T-helper 17 cell (primary cell): ENCODE results near the gene POU2AF2. TPM values are rescaled to one million over a fixed set of nuclear protein-coding genes. Genes with fewer than 3 reads are reported as not detected.
A peak's percentile ranks its signal among the peaks of the same experiment; 100 is the strongest.
"Not testable (repeated sequence)": the region's sequence is repeated elsewhere in the genome, so short reads cannot be mapped to it uniquely, and the experiment has no call there.

Experiments used
- ATAC-seq: fragments of 150-1000 bp; cut with Tn5 transposase; 2 replicates; pipeline ENCODE4 v1.10.0; 2021; ENCODE audit warnings: mild to moderate bottlenecking, moderate library complexity
- DNase-seq, 3 donors: peaks; one replicate each; pipeline versions ENCODE4 v3.0.0 to v3.0.0-alpha.2; 2020 to 2021
- H3K9me3 ChIP-seq: one replicate; pipeline ENCODE4 v1.7.0; 2013; ENCODE audit warnings: low read length, mild to moderate bottlenecking; ENCODE audit not compliant: control insufficient read depth, poor library complexity, severe bottlenecking
- H3K27ac Mint-ChIP-seq: one replicate; pipeline ENCODE4 v1.8.0; 2022; ENCODE audit warnings: mild to moderate bottlenecking, moderate library complexity, mixed read lengths
- H3K27me3 Mint-ChIP-seq: one replicate; pipeline ENCODE4 v1.8.0; 2022; ENCODE audit warnings: mixed read lengths
- H3K36me3 Mint-ChIP-seq: one replicate; pipeline ENCODE4 v1.8.0; 2022; ENCODE audit warnings: low read depth, mixed read lengths
- H3K4me1 Mint-ChIP-seq: one replicate; pipeline ENCODE4 v1.8.0; 2022; ENCODE audit warnings: mild to moderate bottlenecking, mixed read lengths
- H3K4me3 Mint-ChIP-seq: one replicate; pipeline ENCODE4 v1.8.0; 2022; ENCODE audit warnings: mild to moderate bottlenecking, moderate library complexity, mixed read lengths
- total RNA-seq, 4 donors: library from RNA in 2 of 4; stranded (reverse) in 2 of 4; gene quantifications; one replicate each; pipeline ENCODE4 v1.2.3 and lab custom pipeline; 2022 to 2026

The POU2AF2 gene, protein sequence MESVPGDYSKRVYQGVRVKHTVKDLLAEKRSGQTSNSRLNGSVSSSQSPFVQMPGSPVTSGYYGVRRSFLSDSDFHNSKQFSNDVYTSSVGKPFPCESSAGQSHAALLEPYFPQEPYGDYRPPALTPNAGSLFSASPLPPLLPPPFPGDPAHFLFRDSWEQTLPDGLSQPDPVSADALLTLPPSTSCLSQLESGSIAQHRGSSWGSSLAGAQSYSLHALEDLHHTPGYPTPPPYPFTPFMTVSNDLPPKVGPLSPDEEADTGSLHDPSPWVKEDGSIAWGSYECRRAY
- total RNA-seq (not detected), total RNA-seq (lab: John Stamatoyannopoulos, UW) (0 reads per million in 2 donors)

DNA sequence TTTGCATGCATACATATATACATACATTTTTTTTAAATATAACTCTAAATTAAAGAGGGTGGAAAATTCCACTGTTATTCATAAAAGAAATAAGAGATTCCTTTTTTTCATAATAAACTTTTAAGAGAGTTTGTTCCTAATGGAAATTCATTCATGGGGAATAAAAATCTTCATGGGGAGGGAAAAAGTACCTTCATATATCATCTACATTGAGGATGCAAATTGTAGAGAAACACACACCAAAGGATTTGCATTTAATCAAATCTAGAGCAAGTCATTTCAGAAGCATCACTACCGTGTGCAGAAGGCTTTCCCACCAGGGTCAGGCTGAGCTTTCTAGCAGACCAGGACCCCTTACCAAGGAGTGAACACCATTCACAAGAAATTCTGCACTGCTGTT, at the start of gene POU2AF2:
Gene POU2AF2 (plus strand): TSS at position 301 of the 400 bp plus-strand sequence. CDS start 129 bp downstream, outside the sequence.
- Mint-ChIP-seq H3K4me3 (no peak within 1 kb of the TSS), H3K4me1 (no peaks in the 10 kb centered on the region), H3K27ac (no peak within 1 kb of the TSS), H3K36me3 (no peaks in the 10 kb centered on the region), H3K27me3 (peaks cover 50% of the 10 kb centered on the region)
- H3K9me3 ChIP-seq: no peaks in the 10 kb centered on the region
- DNase-seq (no peak), ATAC-seq (no peak)

DNA sequence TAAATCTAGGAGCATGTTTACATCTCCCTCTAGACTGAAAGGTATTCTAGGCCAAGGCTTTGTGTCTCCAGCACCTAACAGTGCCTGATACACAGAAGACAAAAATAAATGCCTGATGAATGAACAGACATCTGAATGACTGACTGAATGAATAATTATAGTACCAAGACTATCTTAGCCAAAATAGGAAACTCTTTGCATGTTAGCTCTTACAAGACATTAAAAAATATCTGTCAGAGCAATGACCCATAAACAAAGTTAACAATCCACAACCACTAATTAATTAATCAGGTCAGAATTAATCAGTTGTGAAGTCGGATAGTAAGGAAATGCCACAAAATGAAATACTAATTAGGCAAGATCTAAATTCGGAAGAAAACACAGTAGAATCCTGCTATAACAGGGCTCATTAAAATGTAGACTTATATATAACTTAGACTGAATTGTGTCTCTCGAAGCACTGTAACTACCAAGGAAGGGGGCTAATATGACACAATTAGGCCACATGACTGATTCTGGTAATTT, 45.5 kb upstream of the POU2AF2 start:
- no peak overlapping the region for H3K4me3 Mint-ChIP-seq
- H3K27ac Mint-ChIP-seq: no peak overlapping the region
- H3K27me3 Mint-ChIP-seq: peaks cover 46% of the 10 kb centered on the region
- ATAC-seq (no peak), DNase-seq (no peak)
- H3K4me1 Mint-ChIP-seq: no peaks in the 10 kb centered on the region
- no peaks in the 10 kb centered on the region for H3K36me3 Mint-ChIP-seq
- H3K9me3 ChIP-seq: no peaks in the 10 kb centered on the region

DNA sequence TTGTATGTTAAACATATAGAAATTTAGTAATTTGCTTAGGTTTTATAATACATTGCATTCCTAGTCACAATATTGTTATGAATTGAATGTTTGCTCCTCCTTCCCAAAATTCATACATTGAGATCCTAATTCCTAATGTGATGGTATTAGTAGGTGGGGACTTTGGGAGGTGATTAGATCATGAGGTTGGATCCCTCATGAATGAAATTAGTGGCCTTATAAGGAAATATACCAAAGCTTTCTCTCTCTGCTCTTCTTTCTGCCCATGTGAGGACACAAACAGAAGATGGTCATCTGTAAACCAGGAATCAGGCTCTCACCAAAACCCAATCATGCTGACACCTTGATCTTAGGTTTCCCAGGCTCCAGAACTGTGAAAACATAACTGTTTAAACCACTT, 41.3 kb upstream of the POU2AF2 start:
- ATAC-seq: no peak

DNA sequence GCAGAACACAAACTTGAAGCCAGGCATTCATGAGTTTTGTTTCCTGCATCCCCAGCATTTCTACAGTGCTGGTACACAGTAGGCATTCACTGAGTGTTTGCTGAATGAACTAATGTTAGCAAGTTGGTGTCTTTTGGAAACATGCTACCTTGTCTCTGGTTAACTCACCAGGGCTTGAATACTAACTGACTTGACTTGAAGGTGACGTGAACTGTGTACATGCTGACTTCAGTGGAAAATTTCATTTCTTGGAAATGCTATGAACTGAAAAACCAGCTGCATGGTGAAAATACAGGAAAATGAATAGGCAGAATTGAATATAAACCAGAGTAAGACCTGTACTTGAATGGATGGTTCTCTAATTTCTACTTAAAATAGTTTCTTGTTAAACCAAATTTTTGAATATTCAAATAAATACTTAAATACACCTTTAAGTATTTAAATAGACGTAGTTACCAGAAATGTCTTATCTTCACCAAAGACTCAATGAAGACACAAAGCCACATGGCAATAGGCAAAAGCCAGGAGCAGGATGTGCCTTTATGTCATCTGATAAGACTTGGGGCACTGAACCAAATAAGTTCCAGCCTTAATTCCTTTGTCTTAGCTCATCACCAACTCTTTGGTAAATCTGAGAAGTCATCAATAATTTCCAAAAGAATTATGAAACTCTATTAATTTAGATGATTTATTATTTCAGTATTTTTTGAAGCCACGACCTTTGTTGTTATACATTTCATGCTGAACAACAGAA, 39.7 kb upstream of the POU2AF2 start:
- Mint-ChIP-seq H3K27ac (no peak overlapping the region), H3K4me3 (no peak overlapping the region), H3K36me3 (no peaks in the 10 kb centered on the region), H3K27me3 (peaks cover 52% of the 10 kb centered on the region), H3K4me1 (peaks cover 3% of the 10 kb centered on the region)
- H3K9me3 ChIP-seq: no peaks in the 10 kb centered on the region
- ATAC-seq (no peak), DNase-seq (no peak)

More for the DNA sequence above, 41.3 kb upstream of the POU2AF2 start:
- DNase-seq: no peak
- no peaks in the 10 kb centered on the region for H3K9me3 ChIP-seq
- Mint-ChIP-seq H3K27ac (no peak overlapping the region), H3K4me1 (peaks cover 3% of the 10 kb centered on the region), H3K4me3 (no peak overlapping the region), H3K36me3 (no peaks in the 10 kb centered on the region), H3K27me3 (peaks cover 54% of the 10 kb centered on the region)

DNA sequence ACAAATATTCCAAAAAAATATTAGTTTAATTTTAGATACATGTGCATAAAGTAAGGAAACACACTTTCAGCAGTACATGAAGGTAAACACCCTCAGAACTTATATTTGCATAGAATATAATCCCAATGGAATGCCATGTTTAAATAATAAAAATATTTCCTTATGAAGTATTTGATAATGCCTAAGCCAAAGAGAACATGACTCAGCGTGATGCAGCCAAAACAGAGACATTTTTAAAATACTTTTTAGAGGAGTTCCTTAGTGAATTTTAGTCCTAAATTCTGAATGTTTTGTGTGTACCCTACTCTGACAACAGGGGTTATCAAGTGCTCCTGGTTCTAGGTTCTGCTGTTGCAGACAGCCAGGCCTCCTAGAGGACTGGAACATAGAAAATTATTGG, 39.1 kb upstream of the POU2AF2 start:
- H3K27me3 Mint-ChIP-seq: peaks cover 58% of the 10 kb centered on the region
- H3K9me3 ChIP-seq: no peaks in the 10 kb centered on the region
- ATAC-seq (no peak), DNase-seq (no peak)
- peaks cover 3% of the 10 kb centered on the region for H3K4me1 Mint-ChIP-seq
- H3K4me3 Mint-ChIP-seq: no peak overlapping the region
- H3K27ac Mint-ChIP-seq: no peak overlapping the region
- no peaks in the 10 kb centered on the region for H3K36me3 Mint-ChIP-seq

DNA sequence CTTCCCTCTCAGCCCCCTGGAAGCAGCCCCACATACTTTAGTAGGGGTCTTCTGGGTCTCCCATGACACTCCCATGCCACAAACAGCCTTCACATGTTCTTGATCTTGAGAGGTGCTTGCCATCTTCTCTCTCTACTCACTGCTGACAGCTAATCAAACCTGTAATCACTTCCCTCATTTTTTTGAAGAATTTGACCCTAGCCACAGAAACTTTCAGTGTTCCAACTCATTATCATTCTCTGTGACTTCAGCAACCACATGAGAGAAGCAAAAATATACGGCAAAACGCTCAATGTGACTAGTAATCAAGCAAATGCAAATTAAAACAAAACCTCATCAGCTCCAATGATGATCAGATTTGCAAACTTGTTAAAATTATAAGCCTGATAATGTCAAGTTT, 38.3 kb upstream of the POU2AF2 start:
- Mint-ChIP-seq H3K27me3 (peaks cover 63% of the 10 kb centered on the region), H3K4me3 (no peak overlapping the region)

DNA sequence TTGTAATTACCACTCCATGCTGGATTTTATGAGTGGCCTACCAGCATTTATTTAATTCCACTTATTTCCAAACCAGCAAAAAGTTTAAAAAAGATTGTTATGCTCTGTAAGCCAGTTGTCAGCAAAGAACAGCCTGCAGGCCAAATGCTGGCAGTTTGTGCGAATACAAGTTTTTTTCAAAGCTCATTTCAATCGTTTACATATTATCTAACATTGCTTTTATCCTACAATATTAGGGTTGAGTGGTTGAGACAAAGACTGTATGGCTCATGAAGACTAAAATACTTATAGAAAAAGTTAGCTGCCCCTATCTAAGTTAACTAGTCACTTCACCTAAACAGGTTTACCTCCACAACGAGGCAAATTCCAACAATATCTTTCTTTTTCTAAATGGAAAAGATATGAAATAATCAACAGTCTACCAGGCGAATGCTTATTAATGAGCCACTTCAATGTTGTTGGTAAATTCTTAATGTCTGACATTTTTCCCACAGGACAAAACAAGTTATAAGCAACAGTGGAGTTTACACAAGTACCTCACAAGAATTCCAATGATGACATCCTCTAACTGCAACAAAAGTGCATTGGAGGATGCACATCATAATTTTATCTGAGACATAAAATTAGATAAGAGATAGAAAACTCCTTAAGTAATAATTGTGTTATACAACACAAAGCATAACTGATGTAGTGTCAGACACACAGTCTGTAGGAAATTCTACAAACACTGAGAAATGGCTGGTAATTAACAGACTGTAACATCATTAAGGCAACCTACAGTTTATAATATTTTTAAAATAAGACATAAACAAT, 35.8 kb upstream of the POU2AF2 start:
- Mint-ChIP-seq H3K4me1 (peaks cover 3% of the 10 kb centered on the region), H3K27me3 (peaks cover 58% of the 10 kb centered on the region), H3K36me3 (peaks cover 2% of the 10 kb centered on the region), H3K27ac (no peak overlapping the region), H3K4me3 (no peak overlapping the region)
- DNase-seq (no peak), ATAC-seq (no peak)
- no peaks in the 10 kb centered on the region for H3K9me3 ChIP-seq

More for the DNA sequence above, 38.3 kb upstream of the POU2AF2 start:
- DNase-seq: no peak
- no peaks in the 10 kb centered on the region for H3K9me3 ChIP-seq
- Mint-ChIP-seq H3K36me3 (no peaks in the 10 kb centered on the region), H3K27ac (no peak overlapping the region), H3K4me1 (peaks cover 3% of the 10 kb centered on the region)
- ATAC-seq: no peak

DNA sequence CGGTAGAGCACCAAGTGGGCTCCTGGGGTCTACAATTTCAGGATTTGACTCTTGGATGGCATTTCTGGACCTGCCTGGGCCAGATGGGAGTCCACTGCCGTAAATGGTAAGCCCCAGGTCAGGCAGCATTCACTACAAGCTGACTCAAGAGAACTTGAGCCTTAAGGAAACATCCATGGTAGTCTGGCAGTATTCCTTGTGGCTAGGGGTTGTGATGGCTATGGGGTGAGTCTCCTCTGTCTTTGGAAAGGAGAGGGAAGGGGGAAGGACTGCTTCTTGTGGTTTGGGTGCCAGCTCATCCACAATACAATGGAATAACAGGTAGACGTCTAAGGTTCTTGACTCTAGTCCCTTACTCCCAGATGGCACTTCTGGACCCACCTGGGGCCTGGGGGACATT, 32.3 kb upstream of the POU2AF2 start:
- Mint-ChIP-seq H3K36me3 (peaks cover 3% of the 10 kb centered on the region), H3K27me3 (peaks cover 42% of the 10 kb centered on the region), H3K4me3 (no peak overlapping the region), H3K27ac (no peak overlapping the region), H3K4me1 (no peaks in the 10 kb centered on the region)
- no peak for DNase-seq
- no peaks in the 10 kb centered on the region for H3K9me3 ChIP-seq
- no peak for ATAC-seq

DNA sequence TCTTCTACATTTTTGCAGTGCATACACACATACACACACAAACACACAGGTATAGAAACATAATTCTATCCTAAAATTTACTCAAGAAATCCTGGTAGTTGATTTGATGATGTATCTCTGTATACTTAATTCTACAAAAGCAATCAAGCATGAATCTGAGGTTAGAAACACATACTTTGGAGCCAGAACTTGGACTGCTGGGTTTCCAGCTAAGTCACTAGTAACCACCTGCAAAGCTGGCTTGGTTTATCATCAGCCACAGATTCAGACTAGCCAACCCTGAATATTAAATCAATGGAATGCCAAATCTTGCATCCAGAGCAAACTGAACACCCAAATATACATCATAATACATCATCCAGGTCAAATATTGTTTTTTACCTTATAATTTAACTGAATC, 24.8 kb upstream of the POU2AF2 start:
- ATAC-seq (no peak), DNase-seq (no peak)
- no peaks in the 10 kb centered on the region for H3K9me3 ChIP-seq
- Mint-ChIP-seq H3K27ac (no peak overlapping the region), H3K27me3 (peaks cover 23% of the 10 kb centered on the region), H3K4me3 (no peak overlapping the region), H3K36me3 (peaks cover 2% of the 10 kb centered on the region), H3K4me1 (peaks cover 12% of the 10 kb centered on the region)

DNA sequence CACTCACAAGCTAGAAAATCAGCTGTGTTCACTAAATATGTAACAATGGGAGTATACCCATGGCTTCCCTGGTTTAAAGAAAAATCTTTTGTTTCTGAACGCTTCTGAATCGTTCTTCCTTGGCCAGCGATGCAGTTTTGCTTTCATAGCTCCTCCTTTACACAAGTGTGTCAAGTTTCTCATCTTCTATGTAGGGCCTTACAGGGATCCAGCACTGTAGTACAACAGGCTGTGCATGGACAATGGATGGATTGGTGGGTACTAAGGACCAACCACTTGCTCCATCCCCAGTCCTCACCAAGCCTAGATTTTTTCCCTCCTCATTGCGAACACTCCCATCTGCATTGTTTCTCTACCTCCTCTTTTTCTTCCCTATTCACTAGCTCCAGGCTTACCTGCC, 24.3 kb upstream of the POU2AF2 start:
- H3K9me3 ChIP-seq: no peaks in the 10 kb centered on the region
- no peak for DNase-seq
- Mint-ChIP-seq H3K4me1 (peaks cover 12% of the 10 kb centered on the region), H3K4me3 (no peak overlapping the region), H3K27ac (no peak overlapping the region), H3K36me3 (peaks cover 2% of the 10 kb centered on the region), H3K27me3 (peaks cover 23% of the 10 kb centered on the region)
- no peak for ATAC-seq

DNA sequence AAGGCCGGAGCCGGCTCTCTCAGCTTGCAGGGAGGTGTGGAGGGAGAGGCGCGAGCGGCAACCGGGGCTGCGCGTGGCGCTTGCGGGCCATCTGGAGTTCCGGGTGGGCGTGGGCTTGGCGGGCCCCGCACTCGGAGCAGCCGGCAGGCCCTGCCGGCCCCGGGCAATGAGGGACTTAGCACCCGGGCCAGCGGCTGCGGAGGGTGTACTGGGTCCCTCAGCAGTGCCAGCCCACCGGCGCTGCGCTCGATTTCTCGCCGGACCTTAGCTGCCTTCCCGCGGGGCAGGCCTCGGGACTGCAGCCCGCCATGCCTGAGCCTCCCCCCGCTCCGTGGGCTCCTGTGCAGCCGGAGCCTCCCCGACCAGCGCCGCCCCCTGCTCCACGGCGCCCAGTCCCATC, 23.6 kb upstream of the POU2AF2 start:
- not testable (repeated sequence) for DNase-seq

DNA sequence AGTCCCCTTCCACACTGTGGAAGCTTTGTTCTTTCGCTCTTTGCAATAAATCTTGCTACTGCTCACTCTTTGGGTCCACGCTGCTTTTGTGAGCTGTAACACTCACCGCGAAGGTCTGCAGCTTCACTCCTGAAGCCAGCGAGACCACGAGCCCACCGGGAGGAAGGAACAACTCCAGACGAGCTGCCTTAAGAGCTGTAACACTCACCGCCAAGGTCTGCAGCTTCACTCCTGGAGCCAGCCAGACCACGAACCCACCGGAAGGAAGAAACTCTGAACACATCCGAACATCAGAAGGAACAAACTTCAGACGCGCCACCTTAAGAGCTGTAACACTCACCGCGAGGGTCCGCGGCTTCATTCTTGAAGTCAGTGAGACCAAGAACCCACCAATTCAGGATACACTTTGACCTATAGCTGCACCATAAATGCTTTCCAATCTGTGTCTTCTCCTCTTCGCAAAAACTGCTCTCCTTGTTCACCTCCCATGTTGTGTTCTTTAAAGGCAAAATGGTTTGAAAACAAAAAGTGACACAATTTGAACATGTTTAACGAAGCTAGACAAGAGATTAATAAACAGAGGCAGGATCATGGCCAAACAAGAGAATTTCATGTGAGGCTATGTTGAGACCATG, 22.6 kb upstream of the POU2AF2 start:
- H3K27ac Mint-ChIP-seq: peak overlapping the region; percentile 73
- not testable (repeated sequence) for DNase-seq, H3K36me3 Mint-ChIP-seq, ATAC-seq, H3K9me3 ChIP-seq
- peaks cover 12% of the 10 kb centered on the region for H3K4me1 Mint-ChIP-seq
- H3K4me3 Mint-ChIP-seq: peak overlapping the region; percentile 88
- H3K27me3 Mint-ChIP-seq: peaks cover 23% of the 10 kb centered on the region

More for the DNA sequence above, 23.6 kb upstream of the POU2AF2 start:
- not testable (repeated sequence) for H3K36me3 Mint-ChIP-seq, ATAC-seq, H3K4me3 Mint-ChIP-seq, H3K9me3 ChIP-seq, H3K27ac Mint-ChIP-seq
- peaks cover 12% of the 10 kb centered on the region for H3K4me1 Mint-ChIP-seq
- peaks cover 23% of the 10 kb centered on the region for H3K27me3 Mint-ChIP-seq
